Measurements from ENCODE around the gene SH2D7.

The SH2D7 gene

DNA sequence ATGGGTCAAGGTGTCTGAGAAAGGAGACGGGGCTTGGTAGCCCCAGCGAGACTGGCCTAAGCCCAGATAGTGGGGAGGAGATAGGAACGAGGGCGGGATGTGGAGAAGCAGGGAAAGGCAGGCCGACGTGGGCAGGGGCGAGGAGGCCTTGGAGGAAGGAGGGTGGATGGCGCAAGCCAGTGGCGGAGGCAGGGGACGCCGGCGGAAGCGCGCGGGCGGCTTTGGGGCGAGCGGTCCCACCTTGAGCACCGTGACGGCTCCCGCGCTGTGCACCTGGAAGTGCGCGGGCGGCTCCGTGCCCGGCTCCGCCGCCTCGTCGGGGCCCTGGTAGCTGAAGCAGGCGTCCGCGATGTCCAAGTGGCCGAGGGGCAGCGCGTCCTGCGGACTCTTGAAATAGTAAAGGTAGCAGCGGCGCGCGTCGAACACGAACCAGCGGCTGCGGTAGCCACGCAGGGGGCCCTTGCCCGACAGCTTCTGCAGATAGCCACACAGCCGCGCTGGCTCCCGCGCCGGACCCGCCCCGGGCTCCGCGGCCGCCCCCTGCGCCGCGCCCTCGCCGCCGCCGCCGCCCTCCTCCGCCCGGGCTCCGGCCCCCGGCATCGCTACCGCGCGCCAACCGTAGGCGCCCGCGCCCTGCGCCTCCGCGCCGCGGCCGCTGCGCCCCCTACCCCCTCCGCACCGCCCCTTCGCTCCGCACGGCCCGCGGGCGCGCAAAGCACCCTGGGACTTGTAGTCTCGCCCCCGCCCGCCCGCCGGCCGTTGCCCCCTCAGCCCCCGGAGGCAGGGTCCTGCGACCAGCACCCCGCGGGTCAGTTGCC is 15.1 kb upstream of the SH2D7 start, which contains the start of gene TBC1D2B:
Gene TBC1D2B, minus strand, starts transcription at position 659 of the 818 bp plus-strand sequence. Its CDS starts 59 bp downstream, at position 600.
- in situ Hi-C loops (cut with MboI; ENCODE audit: low sequenced_read_pairs), result no loop called here

- in situ Hi-C loops (cut with MboI; ENCODE audit: low sequenced_read_pairs), result no loop called here
These were observed 14.5 kb upstream of the SH2D7 start for GRCh38 chr15:78077871-78078210.

GRCh38 chr15:78079298-78080087 is 12.9 kb upstream of the SH2D7 start:
- in situ Hi-C loops (cut with MboI; ENCODE audit: low sequenced_read_pairs), result no loop called here

GRCh38 chr15:78080088-78080460 is 12.3 kb upstream of the SH2D7 start:
- in situ Hi-C loops (cut with MboI; ENCODE audit: low sequenced_read_pairs), result no loop called here

DNA sequence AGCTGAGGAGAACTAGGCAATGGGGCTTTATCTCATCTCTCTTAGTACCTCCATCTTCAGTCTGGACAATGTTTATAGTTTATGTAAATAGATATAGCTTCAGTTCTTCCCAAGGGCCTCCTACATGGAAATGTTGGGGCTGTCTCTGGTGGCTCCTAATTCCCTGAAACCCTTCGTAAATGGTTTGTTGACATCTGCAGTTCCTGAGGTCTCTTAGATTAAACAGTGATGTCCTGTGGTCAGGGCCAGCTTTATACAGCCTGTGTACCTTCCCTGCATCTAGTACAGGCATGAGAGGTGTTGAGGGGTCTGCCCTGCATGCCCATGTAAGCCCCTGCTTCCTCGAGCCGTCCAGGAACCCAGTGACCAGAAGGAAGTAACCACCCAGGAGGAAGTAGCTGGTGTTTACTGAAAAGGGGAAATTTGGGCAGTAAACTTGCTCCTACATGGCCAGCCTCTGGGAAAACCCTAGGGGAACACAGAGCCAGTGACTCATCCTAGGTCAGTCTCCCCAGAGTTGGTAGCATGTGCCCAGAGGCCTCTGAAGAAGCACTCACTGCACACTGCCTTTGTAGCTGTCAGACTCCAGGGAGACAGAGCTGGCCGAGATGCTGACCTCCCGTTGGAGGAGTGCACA is 10.1 kb upstream of the SH2D7 start:
- in situ Hi-C loops (cut with MboI; ENCODE audit: low sequenced_read_pairs), result no loop called here

GRCh38 chr15:78082743-78083110 is 9.6 kb upstream of the SH2D7 start:
- in situ Hi-C loops (cut with MboI; ENCODE audit: low sequenced_read_pairs), result no loop called here

GRCh38 chr15:78083186-78083585 is 9.2 kb upstream of the SH2D7 start:
- in situ Hi-C loops (cut with MboI; ENCODE audit: low sequenced_read_pairs), result no loop called here

- in situ Hi-C loops (cut with MboI; ENCODE audit: low sequenced_read_pairs), result no loop called here
These were observed 8.5 kb upstream of the SH2D7 start for GRCh38 chr15:78083687-78084448.

DNA sequence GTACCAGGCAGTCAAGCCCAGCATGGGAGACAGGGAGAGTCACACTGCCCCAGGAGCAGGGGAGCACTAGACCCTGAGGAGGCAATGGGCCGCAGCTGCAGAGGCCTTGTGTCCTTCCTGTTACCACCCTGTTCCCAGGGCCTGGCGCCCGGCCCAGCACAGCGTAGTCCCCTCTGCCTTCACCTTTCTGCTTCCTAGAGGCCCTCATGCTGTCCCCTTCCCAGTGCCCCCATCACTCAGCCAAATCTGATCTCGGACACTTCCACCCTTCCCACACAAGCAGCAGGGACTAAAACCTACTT is 8.0 kb upstream of the SH2D7 start:
- in situ Hi-C loops (cut with MboI; ENCODE audit: low sequenced_read_pairs), result no loop called here

- in situ Hi-C loops (cut with MboI; ENCODE audit: low sequenced_read_pairs), result no loop called here
These were observed 6.4 kb upstream of the SH2D7 start for GRCh38 chr15:78085928-78086327.

- in situ Hi-C loops (cut with MboI; ENCODE audit: low sequenced_read_pairs), result no loop called here
These were observed 4.2 kb upstream of the SH2D7 start for GRCh38 chr15:78087951-78088772.

GRCh38 chr15:78088773-78089080 is 3.6 kb upstream of the SH2D7 start:
- in situ Hi-C loops (cut with MboI; ENCODE audit: low sequenced_read_pairs), result no loop called here

DNA sequence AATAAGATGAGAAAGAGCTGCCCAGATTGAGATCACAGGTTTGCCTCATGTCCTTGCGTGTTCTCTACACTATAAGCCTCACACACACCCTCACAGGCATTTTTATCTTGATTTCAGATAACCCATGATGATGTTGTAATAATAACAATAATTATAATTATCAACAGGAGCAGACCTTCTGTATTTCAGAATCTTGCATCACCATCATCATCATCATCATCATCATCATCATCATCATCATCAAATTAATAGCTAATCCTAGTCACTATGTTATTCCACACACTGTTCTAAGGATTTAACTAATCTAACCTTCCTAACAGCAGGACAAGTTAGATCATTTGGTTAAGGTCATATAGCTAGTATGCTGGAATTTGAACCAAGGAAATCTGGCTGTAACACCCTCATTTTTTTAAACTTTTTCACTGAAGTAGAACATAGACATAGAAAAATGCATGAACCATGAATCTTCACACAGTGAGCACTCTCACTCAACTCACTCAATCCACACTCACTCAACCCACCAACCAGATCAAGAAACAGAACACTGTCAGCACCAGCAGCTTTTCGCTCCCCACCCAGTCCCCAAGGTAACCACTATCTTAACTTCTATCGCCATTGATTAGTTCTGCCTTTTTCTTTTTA is 1.8 kb upstream of the SH2D7 start:
- in situ Hi-C loops (cut with MboI; ENCODE audit: low sequenced_read_pairs), result no loop called here

DNA sequence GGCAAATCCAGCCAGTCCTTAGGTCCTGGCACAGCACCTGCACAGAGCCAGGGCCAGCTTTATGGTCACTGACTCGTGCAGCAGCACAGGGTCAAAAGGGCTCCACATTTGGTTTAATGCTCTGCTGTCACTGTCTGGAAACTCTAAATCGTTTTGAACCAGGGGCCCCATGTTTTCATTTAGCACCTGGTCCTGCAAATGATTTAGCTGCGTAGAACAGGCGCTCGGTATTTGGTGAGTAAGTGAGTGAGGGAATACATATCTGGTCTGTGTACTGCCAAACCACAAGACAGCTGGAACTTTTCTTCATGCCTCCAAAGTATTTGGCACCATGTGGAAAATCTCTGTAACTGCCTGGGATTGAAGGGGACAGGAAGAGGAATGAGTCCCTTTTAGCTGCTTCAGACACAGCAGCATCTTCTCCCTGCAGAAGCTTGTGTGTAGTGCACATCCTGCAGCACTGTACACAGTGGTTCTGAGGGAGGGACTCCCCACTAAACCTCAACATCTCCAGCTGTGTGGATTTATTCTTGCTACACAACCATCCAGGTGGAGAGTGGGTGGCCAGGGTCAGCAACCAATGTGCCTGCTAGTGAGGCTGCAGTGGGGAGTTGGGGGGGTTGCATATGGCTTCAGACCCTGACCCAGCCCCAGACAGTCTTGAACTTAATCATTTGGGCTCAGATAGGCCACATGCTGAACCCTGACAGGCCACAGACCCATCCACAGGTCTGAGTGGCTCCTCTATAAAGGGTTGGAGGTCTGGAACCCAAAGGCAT is 1.1 kb downstream of the SH2D7 start:
- in situ Hi-C loops (cut with MboI; ENCODE audit: low sequenced_read_pairs), result no loop called here

- in situ Hi-C loops (cut with MboI; ENCODE audit: low sequenced_read_pairs), result no loop called here
These were observed 5.3 kb downstream of the SH2D7 start for GRCh38 chr15:78097667-78098066.

- in situ Hi-C loops (cut with MboI; ENCODE audit: low sequenced_read_pairs), result no loop called here
These were observed 5.9 kb downstream of the SH2D7 start for GRCh38 chr15:78098131-78098755.

GRCh38 chr15:78100886-78101285 is 8.5 kb downstream of the SH2D7 start:
- in situ Hi-C loops (cut with MboI; ENCODE audit: low sequenced_read_pairs), result loop anchor here (10.0 to 25.0 kb wide), 2 partner anchors 96 to 136 kb away; partner anchors contain the start of gene ACSBG1

DNA sequence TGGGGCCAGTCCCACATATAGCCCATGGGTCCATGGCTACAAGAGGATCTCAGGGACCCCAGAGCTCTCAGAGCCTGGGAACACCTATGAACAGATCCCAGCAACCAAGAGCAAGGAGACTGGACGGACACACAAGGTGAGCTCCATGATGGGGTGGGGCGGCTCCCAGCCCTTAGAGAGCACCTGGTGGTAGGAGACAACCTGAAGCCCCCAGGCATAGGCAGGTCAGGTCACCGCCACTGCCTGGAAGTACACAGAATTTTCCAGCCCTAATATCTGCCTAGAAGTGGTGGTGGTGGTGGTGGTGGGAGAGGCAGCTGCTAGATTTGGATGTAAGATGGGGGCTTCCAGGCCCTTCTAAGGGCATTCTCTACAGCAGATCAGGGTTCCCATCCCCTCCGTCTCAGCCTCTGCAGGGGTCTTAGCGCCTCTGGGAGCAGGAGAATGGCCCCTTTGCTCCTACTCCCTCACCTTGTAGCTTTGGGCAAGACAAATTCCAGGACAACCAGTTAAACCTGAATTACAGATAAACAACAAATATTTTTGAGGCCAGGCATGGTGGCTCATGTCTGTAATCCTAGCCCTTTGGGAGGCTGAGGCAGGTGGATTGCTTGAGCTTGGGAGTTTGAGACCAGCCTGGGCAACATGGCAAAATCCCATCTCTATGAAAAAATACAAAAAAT is 9.2 kb downstream of the SH2D7 start:
- in situ Hi-C loops (cut with MboI; ENCODE audit: low sequenced_read_pairs), result loop anchor here (10.0 to 25.0 kb wide), 2 partner anchors 97 to 136 kb away; partner anchors contain the start of gene ACSBG1
